Keratinocyte (primary cell): ENCODE results near the gene SYPL1. TPM values are rescaled to one million over a fixed set of nuclear protein-coding genes. Genes with fewer than 3 reads are reported as not detected.

Experiments used
- DNase-seq: peaks from one replicate; pipeline ENCODE4 v3.0.0-alpha.2; 2011; ENCODE audit warnings: low read depth, missing footprints, low spot score
- FAIRE-seq: peaks from 2 replicates; lab custom pipeline; 2011; peaks lifted over from hg19 to GRCh38; lab: Jason Lieb, UNC
- H2AFZ ChIP-seq: 2 replicates; pipeline ENCODE4 v1.6.0; 2012; ENCODE audit warnings: low read length, control low read depth, inconsistent platforms; ENCODE audit not compliant: control insufficient read depth
- H3K27ac ChIP-seq: 2 replicates; pipeline ENCODE4 v1.5.1; 2011; ENCODE audit warnings: low read length; ENCODE audit not compliant: control insufficient read depth, insufficient read depth
- H3K27me3 ChIP-seq: 3 replicates; pipeline ENCODE4 v1.6.0; 2011; ENCODE audit warnings: low read length; ENCODE audit not compliant: control insufficient read depth, insufficient read depth; ENCODE audit errors: extremely low read depth
- H3K36me3 ChIP-seq, 2 experiments: 2 replicates in 1 of 2; 3 replicates in 1 of 2; pipeline ENCODE4 v1.5.1; 2011; ENCODE audit warnings: low read length in 2 of 2, mild to moderate bottlenecking in 1 of 2; ENCODE audit not compliant: control insufficient read depth in 2 of 2, insufficient read depth in 2 of 2; ENCODE audit errors: extremely low read depth in 1 of 2
- H3K4me1 ChIP-seq: 3 replicates; pipeline ENCODE4 v1.5.1; 2011; ENCODE audit warnings: low read length; ENCODE audit not compliant: control insufficient read depth, insufficient read depth; ENCODE audit errors: extremely low read depth
- H3K4me2 ChIP-seq: 3 replicates; pipeline ENCODE4 v1.6.0; 2011; ENCODE audit warnings: low read depth, low read length; ENCODE audit not compliant: control insufficient read depth, insufficient read depth; ENCODE audit errors: extremely low read depth
- H3K4me3 ChIP-seq, 3 experiments: fragments of 200-600 bp in 1 of 3; sonication (generic) in 1 of 3; 2 replicates in 2 of 3; 3 replicates in 1 of 3; pipeline ENCODE4 v1.5.1; 2011 to 2016; ENCODE audit warnings: low read length in 3 of 3, mild to moderate bottlenecking in 3 of 3, control low read depth in 2 of 3, inconsistent platforms in 1 of 3, low read depth in 1 of 3, mixed read lengths in 1 of 3, mixed run types in 1 of 3, moderate library complexity in 1 of 3; ENCODE audit not compliant: control insufficient read depth in 2 of 3, insufficient read depth in 2 of 3; ENCODE audit errors: extremely low read depth in 1 of 3
- H3K79me2 ChIP-seq: 2 replicates; pipeline ENCODE4 v1.6.0; 2012; ENCODE audit warnings: low read length; ENCODE audit not compliant: control insufficient read depth, insufficient read depth
- H3K9ac ChIP-seq: 3 replicates; pipeline ENCODE4 v1.6.0; 2011; ENCODE audit warnings: low read length; ENCODE audit not compliant: control insufficient read depth, insufficient read depth; ENCODE audit errors: extremely low read depth
- H3K9me1 ChIP-seq: 3 replicates; pipeline ENCODE4 v1.6.0; 2011; ENCODE audit warnings: low read length; ENCODE audit not compliant: control insufficient read depth, insufficient read depth; ENCODE audit errors: extremely low read depth
- H3K9me3 ChIP-seq: 2 replicates; pipeline ENCODE4 v1.5.1; 2012; ENCODE audit warnings: low read depth, low read length; ENCODE audit not compliant: control insufficient read depth
- H4K20me1 ChIP-seq: 3 replicates; pipeline ENCODE4 v1.6.0; 2011; ENCODE audit warnings: low read length; ENCODE audit not compliant: control insufficient read depth, insufficient read depth; ENCODE audit errors: extremely low read depth
- CTCF ChIP-seq, 3 experiments: IDR thresholded peaks in 1 of 3; conservative IDR thresholded peaks in 1 of 3; optimal IDR thresholded peaks in 1 of 3; 2 replicates in 2 of 3; 3 replicates in 1 of 3; pipeline versions ENCODE3 to v1.5.1; 2011; ENCODE audit warnings: low read length in 3 of 3, mild to moderate bottlenecking in 3 of 3, moderate library complexity in 2 of 3, control low read depth in 1 of 3, inconsistent platforms in 1 of 3; ENCODE audit not compliant: insufficient read depth in 2 of 3; ENCODE audit errors: extremely low read depth in 1 of 3
- EZH2 ChIP-seq: IDR thresholded peaks from one replicate; pipeline ENCODE4 v1.6.1; 2012; ENCODE audit warnings: inconsistent platforms, mild to moderate bottlenecking, low read length, moderate library complexity
- dilution Hi-C: fragments of 300-500 bp; cut with MboI; formaldehyde crosslinking; loops from one replicate; pipeline ENCODE4 v1.7.0; 2020; ENCODE audit warnings: low sequenced_read_pairs; ENCODE audit not compliant: extremely low pct_ligation_motif_present
- polyA plus RNA-seq, 5 experiments: library from polyadenylated mRNA; depleted of rRNA in 3 of 5; stranded (reverse) in 3 of 5; stranded (forward) in 1 of 5; unstranded in 1 of 5; fragments of >200 nt; gene quantifications; 1 replicate in 1 of 5; 2 replicates in 3 of 5; 3 replicates in 1 of 5; pipeline versions ENCODE4 v1.2.1 to v1.2.3, GENCODE V29; 2011 to 2012; ENCODE audit warnings: missing spikeins in 2 of 5, low read depth in 1 of 5, low replicate concordance in 1 of 5

The SYPL1 gene
- polyA plus RNA-seq, 1 donor (not counting 4 experiments of a cell fraction or from before 2014, with no cell fraction given), result 254 TPM

GRCh38 chr7:106074257-106074656 is 37.9 kb downstream of the SYPL1 start:
- FAIRE-seq (no peak), DNase-seq (no peak)
- dilution Hi-C loops, result no loop called here
- Histone ChIP-seq H3K9me1 (no peaks in the 10 kb centered on the region), H3K79me2 (no peaks in the 10 kb centered on the region), H3K9ac (no peak overlapping the region), H4K20me1 (no peaks in the 10 kb centered on the region), H3K27me3 (no peaks in the 10 kb centered on the region), H3K4me2 (no peak overlapping the region), H3K9me3 (no peaks in the 10 kb centered on the region), H3K27ac (no peak overlapping the region), H3K36me3 (no peaks in the 10 kb centered on the region), H3K4me1 (peaks cover 52% of the 10 kb centered on the region), H2AFZ (peak overlapping the region; percentile 35), H3K4me3 (no peak overlapping the region)
- TF ChIP-seq CTCF (optimal IDR thresholded peaks at IDR 0.05 in 1 of 3, IDR thresholded peaks at IDR 0.05 in 1 of 3, conservative IDR thresholded peaks at IDR 0.05 in 1 of 3; ENCODE audit: extremely low read depth in 1 of 3, insufficient read depth in 2 of 3, low read length in 3 of 3) (no peak), EZH2 (no peak)

- H3K4me2 ChIP-seq, result no peak overlapping the region
- H3K27ac ChIP-seq, result no peak overlapping the region
- no peak overlapping the region for H3K4me3 ChIP-seq
- DNase-seq, result no peak
- H3K9me1 ChIP-seq, result no peaks in the 10 kb centered on the region
- TF ChIP-seq CTCF (optimal IDR thresholded peaks at IDR 0.05 in 1 of 3, IDR thresholded peaks at IDR 0.05 in 1 of 3, conservative IDR thresholded peaks at IDR 0.05 in 1 of 3; ENCODE audit: extremely low read depth in 1 of 3, insufficient read depth in 2 of 3, low read length in 3 of 3), result no peak
- TF ChIP-seq EZH2, result no peak
- no peak overlapping the region for H3K9ac ChIP-seq
- H3K9me3 ChIP-seq, result no peaks in the 10 kb centered on the region
- H3K4me1 ChIP-seq, result peaks cover 58% of the 10 kb centered on the region
- peak overlapping the region; percentile 35 for H2AFZ ChIP-seq
- H4K20me1 ChIP-seq, result no peaks in the 10 kb centered on the region
- no peaks in the 10 kb centered on the region for H3K27me3 ChIP-seq
- dilution Hi-C loops, result no loop called here
- H3K36me3 ChIP-seq, result no peaks in the 10 kb centered on the region
- H3K79me2 ChIP-seq, result no peaks in the 10 kb centered on the region
- no peak for FAIRE-seq
These were observed 38.4 kb downstream of the SYPL1 start for GRCh38 chr7:106073701-106074100.
